ENCODE data around the gene DNAH17.

- TF ChIP-seq EZH2 (IDR thresholded peaks at IDR 0.05; ENCODE audit: insufficient read depth, poor library complexity, severe bottlenecking) (no peak), EZH2phosphoT487 (IDR thresholded peaks at IDR 0.05; ENCODE audit: insufficient read depth, low read depth) (no peak)
These were observed 183.6 kb downstream of the DNAH17 start for GRCh38 chr17:78393575-78393974.
